ENCODE results near the gene RAET1L. TPM values are rescaled to one million over a fixed set of nuclear protein-coding genes. Genes with fewer than 3 reads are reported as not detected.

RAET1L gene
- total and polyA plus RNA-seq, 2 donors (not counting 3 experiments of a cell fraction or from before 2014, with no cell fraction given), result not detected

GRCh38 chr6:150070236-150070818, 45.0 kb upstream of the RAET1L start:
- Histone ChIP-seq H3K4me1 (ENCODE audit: control insufficient read depth, extremely low read depth, insufficient read depth, low read length) (peaks cover 4% of the 10 kb centered on the region), H3K79me2 (ENCODE audit: control insufficient read depth, insufficient read depth, low read length) (no peaks in the 10 kb centered on the region), H3K4me2 (ENCODE audit: insufficient read depth, low read length) (no peak overlapping the region), H3K9ac (replicated peaks; ENCODE audit: extremely low read depth, insufficient read depth, low read length) (no peak overlapping the region), H3K9me1 (replicated peaks; ENCODE audit: control insufficient read depth, extremely low read depth, insufficient read depth, low read length) (no peaks in the 10 kb centered on the region), H3K36me3 (ENCODE audit: control insufficient read depth in 2 of 2, extremely low read depth in 1 of 2, insufficient read depth in 2 of 2, low read length in 2 of 2) (peaks cover 0 to 2% of the 10 kb centered on the region in 2 experiments), H4K20me1 (replicated peaks; ENCODE audit: control insufficient read depth, extremely low read depth, insufficient read depth, low read length) (no peaks in the 10 kb centered on the region), H2AFZ (ENCODE audit: low read depth, low read length) (no peak overlapping the region), H3K27me3 (ENCODE audit: control insufficient read depth in 2 of 2, insufficient read depth in 2 of 2, low read length in 2 of 2) (peaks cover 2 to 3% of the 10 kb centered on the region in 2 experiments), H3K9me3 (replicated peaks; ENCODE audit: control insufficient read depth, insufficient read depth, low read length) (no peaks in the 10 kb centered on the region), H3K27ac (ENCODE audit: insufficient read depth, low read depth, low read length) (no peak overlapping the region), H3K4me3 (replicated peaks in 1 of 3; ENCODE audit: insufficient read depth in 1 of 3, low read depth in 1 of 3, low read length in 3 of 3) (no peak overlapping the region)
- TF ChIP-seq MYC (IDR thresholded peaks at IDR 0.05; ENCODE audit: low read depth, low read length), result no peak
- TF ChIP-seq MAX (IDR thresholded peaks at IDR 0.05; ENCODE audit: insufficient read depth, insufficient read length), result no peak
- DNase-seq (ENCODE audit: low read depth, low spot score) (no peak), FAIRE-seq (no peak)
- no TSS peak for BruUV-seq (replicated peaks)
- ChIA-PET CTCF (interaction anchor here (0.6 to 8.4 kb wide), 25 partner anchors 10 to 795 kb away, joined by 3 to 46 read pairs (median 5); partner anchors contain the start of genes MTHFD1L and RAET1L), POLR2A (no interaction called here)
- intact Hi-C loops (cut with micrococcal nuclease) (no loop called here), dilution Hi-C loops (cut with MboI; ENCODE audit: extremely low pct_ligation_motif_present, low sequenced_read_pairs) (no loop called here)

- no peak overlapping the region for H3K9ac ChIP-seq (replicated peaks; ENCODE audit: extremely low read depth, insufficient read depth, low read length)
- no peaks in the 10 kb centered on the region for H3K9me3 ChIP-seq (replicated peaks; ENCODE audit: control insufficient read depth, insufficient read depth, low read length)
- H3K79me2 ChIP-seq (ENCODE audit: control insufficient read depth, insufficient read depth, low read length), result no peaks in the 10 kb centered on the region
- H3K4me3 ChIP-seq (replicated peaks in 1 of 3; ENCODE audit: insufficient read depth in 1 of 3, low read depth in 1 of 3, low read length in 3 of 3), result no peak overlapping the region
- H3K4me2 ChIP-seq (ENCODE audit: insufficient read depth, low read length), result no peak overlapping the region
- H4K20me1 ChIP-seq (replicated peaks; ENCODE audit: control insufficient read depth, extremely low read depth, insufficient read depth, low read length), result no peaks in the 10 kb centered on the region
- H3K4me1 ChIP-seq (ENCODE audit: control insufficient read depth, extremely low read depth, insufficient read depth, low read length), result peaks cover 4% of the 10 kb centered on the region
- H2AFZ ChIP-seq (ENCODE audit: low read depth, low read length), result no peak overlapping the region
- dilution Hi-C loops (cut with MboI; ENCODE audit: extremely low pct_ligation_motif_present, low sequenced_read_pairs), result no loop called here
- no TSS peak for BruUV-seq (replicated peaks)
- peaks cover under 1 to 3% of the 10 kb centered on the region in 2 experiments for H3K27me3 ChIP-seq (ENCODE audit: control insufficient read depth in 2 of 2, insufficient read depth in 2 of 2, low read length in 2 of 2)
- CTCF ChIA-PET, result interaction anchor here (1.1 to 3.4 kb wide), 4 partner anchors 11 to 325 kb away, joined by 3 to 37 read pairs (median 6); no protein-coding TSS in a partner anchor
- intact Hi-C loops (cut with micrococcal nuclease), result loop anchor here (1.0 to 2.0 kb wide), 5 partner anchors 45 to 503 kb away; partner anchors contain the start of genes GINM1 and RAET1L
- POLR2A ChIA-PET, result no interaction called here
- FAIRE-seq (no peak), DNase-seq (ENCODE audit: low read depth, low spot score) (no peak)
- H3K27ac ChIP-seq (ENCODE audit: insufficient read depth, low read depth, low read length), result no peak overlapping the region
- TF ChIP-seq POLR2A (IDR thresholded peaks at IDR 0.05; ENCODE audit: low read depth, low read length) (no peak), JUN (IDR thresholded peaks at IDR 0.05; ENCODE audit: borderline replicate concordance, insufficient read depth, insufficient read length, low read depth) (no peak), CTCF (IDR thresholded peaks at IDR 0.05; ENCODE audit: extremely low read depth in 1 of 2, insufficient read depth in 1 of 2, low read depth in 1 of 2, low read length in 2 of 2) (no peak), MAX (IDR thresholded peaks at IDR 0.05; ENCODE audit: insufficient read depth, insufficient read length) (no peak), GATA2 (IDR thresholded peaks at IDR 0.05; ENCODE audit: insufficient read depth, insufficient read length, low read depth, low read length) (no peak), MYC (IDR thresholded peaks at IDR 0.05; ENCODE audit: low read depth, low read length) (no peak), EZH2 (IDR thresholded peaks at IDR 0.05; ENCODE audit: borderline replicate concordance, low read depth, low read length, severe bottlenecking) (no peak), POLR2AphosphoS5 (IDR thresholded peaks at IDR 0.05; ENCODE audit: insufficient read depth, low read depth, low read length) (no peak), FOS (IDR thresholded peaks at IDR 0.05; ENCODE audit: borderline replicate concordance, insufficient read depth, low read length) (no peak)
- H3K36me3 ChIP-seq (ENCODE audit: control insufficient read depth in 2 of 2, extremely low read depth in 1 of 2, insufficient read depth in 2 of 2, low read length in 2 of 2), result peaks cover 0 to 2% of the 10 kb centered on the region in 2 experiments
- no peaks in the 10 kb centered on the region for H3K9me1 ChIP-seq (replicated peaks; ENCODE audit: control insufficient read depth, extremely low read depth, insufficient read depth, low read length)
These were observed 44.4 kb upstream of the RAET1L start for GRCh38 chr6:150069706-150070105.
